Stimulated activated CD4-positive, alpha-beta T cell treated with anti-CD3 and anti-CD28 coated beads, Interleukin-15, amount 100 ng/mL, for 24 hours (primary cell): ENCODE measurements around the gene SLC4A5.

Experiments used
- DNase-seq: peaks from one replicate; pipeline ENCODE4 v3.0.0-alpha.2; 2020

Gene SLC4A5

DNA sequence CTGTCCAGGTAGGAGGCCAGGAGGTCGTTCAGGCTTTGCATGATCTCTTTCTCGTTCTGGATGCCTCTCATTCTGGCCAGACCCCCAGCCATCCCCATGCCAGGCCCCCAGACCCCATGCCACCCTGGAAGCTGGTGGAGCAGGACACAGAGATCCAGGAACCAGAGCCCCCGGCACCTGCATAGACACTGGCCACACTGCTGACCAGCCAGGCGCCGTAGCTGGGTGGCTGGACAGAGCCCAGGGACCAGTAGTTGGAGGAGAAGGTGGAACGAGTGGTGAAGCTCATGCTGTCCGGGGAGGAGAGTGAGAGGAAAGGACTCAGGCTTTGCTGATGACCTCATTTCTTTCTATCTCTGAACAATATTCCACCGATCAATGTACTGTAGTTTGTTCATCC, 35.5 kb downstream of the SLC4A5 start:
- no peak for DNase-seq

- DNase-seq: no peak
Observed at GRCh38 chr2:74304332-74305148, 38.7 kb downstream of the SLC4A5 start.

GRCh38 chr2:74302865-74303264, 40.4 kb downstream of the SLC4A5 start:
- no peak for DNase-seq

- DNase-seq: no peak
Observed at GRCh38 chr2:74301262-74301661, 42.0 kb downstream of the SLC4A5 start.

- no peak for DNase-seq
Observed at GRCh38 chr2:74300506-74300905, 42.7 kb downstream of the SLC4A5 start.

GRCh38 chr2:74297950-74298349, 45.3 kb downstream of the SLC4A5 start:
- DNase-seq: no peak

DNA sequence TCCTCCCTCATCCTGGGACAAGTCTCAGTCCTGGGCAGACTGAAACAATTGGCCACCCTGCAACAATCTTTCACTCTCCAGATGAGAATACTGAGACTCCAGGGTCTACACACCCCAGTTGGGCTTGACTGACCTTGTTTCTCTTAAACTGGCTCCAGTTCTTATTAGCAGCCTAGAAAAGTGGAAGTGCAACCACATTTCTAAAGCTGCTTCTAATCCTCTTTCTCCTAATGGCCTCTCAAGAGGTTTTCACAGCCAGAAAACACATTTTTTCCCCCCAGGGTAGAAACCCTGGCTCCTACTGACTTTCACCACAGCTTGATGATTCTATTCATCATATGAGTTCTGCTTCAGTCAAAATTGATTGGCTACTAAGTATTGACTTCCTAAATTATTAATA, 45.8 kb downstream of the SLC4A5 start:
- DNase-seq: no peak

DNA sequence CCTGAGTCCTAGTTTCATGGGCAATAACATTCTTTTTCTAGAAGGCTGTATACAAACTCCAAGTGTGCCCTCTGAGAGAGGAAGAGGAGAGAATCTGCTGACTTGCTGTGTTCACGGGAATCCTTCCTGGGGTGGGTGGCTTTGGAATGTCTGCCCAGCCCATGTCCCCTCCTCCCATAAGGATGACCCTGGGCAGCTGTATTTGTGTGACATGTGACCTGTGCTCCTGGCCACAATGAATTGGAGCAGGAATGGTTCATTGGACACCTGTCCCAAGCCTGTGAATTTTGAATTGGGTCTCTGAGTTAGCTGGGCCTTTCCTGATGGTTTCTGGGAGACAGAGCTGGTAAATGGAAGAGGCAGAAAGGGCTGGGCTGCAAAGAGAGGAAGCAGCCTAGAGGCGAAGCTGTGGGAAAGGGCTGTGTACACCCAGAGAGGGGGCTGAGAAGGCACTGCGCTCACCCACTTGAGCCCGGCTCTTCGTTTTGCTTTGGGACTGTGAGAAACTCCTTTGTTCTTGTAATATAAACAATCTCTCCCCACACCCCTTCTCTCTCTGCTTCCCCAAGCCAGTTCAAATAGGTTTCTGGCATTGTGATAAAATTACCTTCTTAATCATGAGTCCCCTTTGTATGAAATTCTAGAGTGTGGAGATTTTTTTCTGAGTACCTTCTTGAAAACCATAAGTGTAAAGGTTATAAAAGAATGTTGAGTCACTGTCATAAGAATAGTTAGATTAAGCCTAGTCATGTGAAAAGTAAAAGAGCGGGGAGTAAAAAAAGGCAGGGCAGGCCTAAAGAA, 49.8 kb downstream of the SLC4A5 start:
- DNase-seq: no peak

DNA sequence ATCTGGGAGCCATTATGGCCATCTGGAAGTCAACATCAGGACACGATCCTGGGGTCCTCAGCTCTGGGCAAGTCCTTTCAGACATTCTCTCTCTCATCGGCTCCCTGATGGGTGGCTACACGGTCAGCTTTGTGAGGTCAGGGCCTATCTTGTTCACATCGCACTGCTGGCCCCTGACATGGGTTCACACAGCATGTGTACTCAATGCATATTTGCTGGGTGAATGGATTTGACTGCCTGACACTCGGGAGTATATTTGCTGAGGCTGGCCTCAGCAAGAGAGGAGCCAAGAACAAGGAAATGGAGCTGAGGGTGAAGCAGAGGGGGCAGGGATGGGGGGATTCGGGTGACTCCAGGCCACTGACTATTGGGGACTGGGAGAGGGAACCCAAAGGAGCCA, 50.5 kb downstream of the SLC4A5 start:
- no peak for DNase-seq

DNA sequence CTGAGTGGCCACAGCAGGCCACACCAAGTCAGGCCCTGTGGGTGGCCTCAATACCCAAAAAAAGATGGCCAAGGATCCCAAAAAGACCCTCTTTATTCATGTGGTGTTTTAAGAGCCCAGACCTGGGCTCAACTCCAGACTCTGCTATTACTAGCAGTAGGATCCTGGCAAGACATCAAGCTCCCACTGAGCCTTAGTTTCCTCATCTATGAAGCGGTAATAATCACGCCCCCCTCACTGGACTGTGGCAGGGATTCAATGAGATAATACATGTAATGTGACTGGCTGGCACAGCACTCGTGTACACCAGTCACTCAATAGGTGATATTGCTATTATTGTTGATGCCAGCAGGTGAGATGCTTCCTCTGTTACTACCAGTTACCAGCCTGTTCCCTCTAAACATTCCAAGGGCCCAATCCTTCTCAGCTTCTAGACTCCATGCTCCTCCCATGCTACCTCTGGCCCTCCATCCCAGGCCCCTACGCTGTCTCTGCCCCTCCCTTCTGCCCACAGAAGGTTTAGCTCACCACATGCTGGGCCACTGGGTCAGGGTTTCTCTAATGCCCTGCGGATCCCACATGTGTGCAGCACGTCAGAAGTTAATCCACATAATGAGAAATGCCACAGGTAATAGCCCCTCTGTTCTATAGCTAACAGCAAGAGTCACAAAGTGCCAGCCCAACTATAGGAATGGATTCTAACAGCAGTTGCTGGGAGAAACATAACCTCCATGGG, 51.2 kb downstream of the SLC4A5 start:
- DNase-seq: no peak

- DNase-seq: no peak
Observed at GRCh38 chr2:74291218-74291544, 52.0 kb downstream of the SLC4A5 start.

DNA sequence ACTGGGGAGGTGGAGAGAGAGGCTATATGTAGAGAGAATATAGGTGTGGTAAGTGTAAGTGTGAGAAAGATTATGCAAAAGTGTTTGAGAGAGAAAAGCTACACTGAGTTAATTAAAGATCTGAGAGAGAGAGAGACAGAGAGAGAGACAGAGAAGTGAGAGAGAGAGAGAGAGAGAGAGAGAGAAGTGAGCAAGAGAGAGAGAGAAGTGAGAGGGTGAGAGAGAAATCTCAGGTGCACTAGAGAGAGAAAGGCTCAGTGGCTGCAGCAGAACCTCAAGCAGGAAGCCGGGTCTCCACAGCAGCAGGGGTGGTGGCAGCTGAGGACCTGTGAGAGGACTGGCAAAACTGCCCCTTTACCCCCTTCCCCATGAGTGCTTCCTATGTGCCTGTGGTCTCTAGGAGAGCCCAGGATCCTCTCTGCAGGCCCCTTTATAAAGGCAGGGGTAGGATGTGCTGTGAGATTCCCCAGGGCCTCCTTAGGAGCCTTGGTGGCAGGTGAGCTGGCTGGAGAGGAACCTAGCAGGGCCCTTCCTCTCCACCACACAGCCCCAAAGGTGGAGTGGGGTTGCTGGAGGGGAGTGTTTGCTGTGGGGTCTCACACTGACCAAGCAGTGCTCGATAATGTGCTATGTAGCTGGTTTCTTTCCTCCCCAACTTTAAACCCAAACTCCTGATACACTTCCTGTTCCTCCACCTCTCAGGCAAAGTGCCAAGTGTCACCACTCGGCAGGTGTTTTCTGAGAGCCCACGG, 52.6 kb downstream of the SLC4A5 start:
- peak; percentile 19 for DNase-seq

DNA sequence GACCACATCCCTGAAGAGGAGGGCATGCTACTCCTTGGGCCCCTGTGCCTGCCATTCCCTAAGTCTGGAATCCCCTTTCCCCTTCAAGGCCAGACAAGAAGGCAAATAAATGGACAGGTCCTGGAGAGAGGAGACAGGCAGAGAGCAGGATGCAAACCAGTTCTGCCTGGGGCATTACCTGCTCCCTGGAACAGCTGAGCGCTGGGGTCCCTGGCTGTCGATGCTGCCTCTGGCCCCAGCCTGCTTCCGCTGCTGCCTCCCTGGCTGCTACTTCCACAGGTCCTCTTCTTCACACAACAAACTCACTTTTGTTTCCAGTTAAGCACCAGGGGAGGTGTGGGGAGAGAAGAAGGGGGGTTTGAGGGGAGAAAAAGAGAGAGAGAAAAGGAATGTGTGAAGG, 53.1 kb downstream of the SLC4A5 start:
- no peak for DNase-seq

DNA sequence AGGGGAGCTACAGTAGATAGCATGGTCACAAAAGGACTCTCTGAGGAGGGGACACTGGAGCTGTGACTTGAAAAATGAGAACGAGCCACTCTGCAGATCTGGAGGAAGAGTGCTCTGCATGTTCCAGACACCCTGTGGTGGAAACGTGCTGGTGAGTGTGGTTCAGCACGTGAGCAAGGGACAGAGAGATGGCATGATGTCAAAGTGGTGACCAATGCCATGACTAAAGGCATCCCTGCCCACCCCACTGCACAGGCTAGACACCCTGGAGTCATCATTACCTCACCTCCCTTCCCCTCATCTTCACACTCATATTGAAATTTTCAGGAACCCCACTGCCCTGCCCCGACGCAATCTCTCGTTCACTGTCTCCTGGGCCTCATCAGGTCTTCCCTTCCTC, 56.5 kb downstream of the SLC4A5 start:
- DNase-seq: peak; percentile 11

- DNase-seq: no peak
Observed at GRCh38 chr2:74281141-74281975, 61.9 kb downstream of the SLC4A5 start.

- DNase-seq: no peak
Observed at GRCh38 chr2:74278694-74279093, 64.5 kb downstream of the SLC4A5 start.

- no peak for DNase-seq
Observed at GRCh38 chr2:74278176-74278575, 65.0 kb downstream of the SLC4A5 start.

- no peak for DNase-seq
Observed at GRCh38 chr2:74275228-74275627, 68.0 kb downstream of the SLC4A5 start.

DNA sequence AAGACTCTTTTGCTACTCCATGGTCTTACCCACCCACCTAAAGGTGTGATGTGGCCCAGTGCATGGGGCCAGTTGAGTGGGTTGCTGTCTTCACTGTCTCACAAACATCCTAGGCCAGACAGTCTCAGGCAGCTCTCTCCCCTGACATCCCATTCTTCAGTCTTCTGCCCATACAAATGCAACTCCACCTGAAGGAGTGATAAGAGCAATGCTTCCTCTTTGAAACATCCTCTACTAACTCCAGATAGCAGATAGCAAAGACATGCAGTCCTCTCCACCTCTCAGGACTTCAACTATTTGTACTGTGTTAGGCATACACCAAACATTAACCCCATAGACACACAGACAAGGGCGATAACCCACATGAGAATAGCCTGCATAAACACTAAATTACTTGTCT, 73.5 kb downstream of the SLC4A5 start:
- DNase-seq: no peak

DNA sequence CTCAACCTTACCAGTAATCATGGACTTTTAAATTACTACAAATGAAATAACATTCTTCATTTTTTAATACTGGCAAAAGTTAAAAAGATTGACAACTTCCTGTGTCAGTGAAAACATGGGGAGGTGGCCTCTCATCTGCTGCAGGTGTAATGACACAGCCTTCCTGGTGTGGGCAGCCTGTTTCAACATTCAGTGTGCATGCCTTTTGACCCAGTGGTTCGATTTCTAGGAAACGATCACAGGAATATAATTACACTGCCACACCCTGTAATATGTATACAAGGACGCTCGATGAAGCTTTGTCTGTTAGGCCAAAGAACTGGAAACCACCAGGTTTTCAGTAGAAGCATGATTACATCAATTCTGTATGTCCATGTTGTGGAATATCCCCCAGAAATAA, 76.1 kb downstream of the SLC4A5 start:
- DNase-seq: peak; percentile 62

- DNase-seq: no peak
Observed at GRCh38 chr2:74264281-74264680, 78.9 kb downstream of the SLC4A5 start.

DNA sequence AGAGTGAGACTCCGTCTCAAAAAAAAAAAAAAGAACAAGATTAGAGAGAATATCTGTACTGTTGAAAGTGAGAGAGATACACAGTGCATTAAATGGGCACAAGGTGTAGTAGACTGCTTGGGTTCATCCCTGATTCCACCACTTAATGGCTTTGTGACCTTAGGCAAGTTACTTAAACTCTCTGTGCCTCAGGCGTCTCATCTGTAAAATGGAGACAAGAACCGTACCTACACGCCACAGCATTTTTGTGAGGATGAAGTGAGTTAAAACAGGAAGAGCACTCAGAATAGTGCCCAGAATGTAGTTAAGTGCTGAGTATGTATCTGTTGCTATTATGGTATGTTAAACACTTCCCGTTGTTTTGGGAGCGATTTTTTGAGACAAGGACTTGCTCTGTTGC, 80.5 kb downstream of the SLC4A5 start:
- no peak for DNase-seq
